DND-41 (cell line): Measurements from ENCODE around the gene LRRC46.

ENCODE experiments used
- EZH2 ChIP-seq: IDR thresholded peaks from 3 replicates; pipeline ENCODE4 v1.6.1; 2012; ENCODE audit warnings: borderline replicate concordance, low read depth, mild to moderate bottlenecking, moderate library complexity, low read length, inconsistent platforms; ENCODE audit not compliant: severe bottlenecking
- TF ChIP-seq, protein P1 (sequence below): IDR thresholded peaks from 2 replicates; pipeline ENCODE4 v1.5.1; 2012; ENCODE audit warnings: borderline replicate concordance, low read length, moderate library complexity, mild to moderate bottlenecking; ENCODE audit not compliant: poor library complexity, severe bottlenecking; ENCODE audit errors: extremely low read depth

GRCh38 chr17:47882695-47883588 is 51.5 kb downstream of the LRRC46 start:
- TF ChIP-seq, protein P1, sequence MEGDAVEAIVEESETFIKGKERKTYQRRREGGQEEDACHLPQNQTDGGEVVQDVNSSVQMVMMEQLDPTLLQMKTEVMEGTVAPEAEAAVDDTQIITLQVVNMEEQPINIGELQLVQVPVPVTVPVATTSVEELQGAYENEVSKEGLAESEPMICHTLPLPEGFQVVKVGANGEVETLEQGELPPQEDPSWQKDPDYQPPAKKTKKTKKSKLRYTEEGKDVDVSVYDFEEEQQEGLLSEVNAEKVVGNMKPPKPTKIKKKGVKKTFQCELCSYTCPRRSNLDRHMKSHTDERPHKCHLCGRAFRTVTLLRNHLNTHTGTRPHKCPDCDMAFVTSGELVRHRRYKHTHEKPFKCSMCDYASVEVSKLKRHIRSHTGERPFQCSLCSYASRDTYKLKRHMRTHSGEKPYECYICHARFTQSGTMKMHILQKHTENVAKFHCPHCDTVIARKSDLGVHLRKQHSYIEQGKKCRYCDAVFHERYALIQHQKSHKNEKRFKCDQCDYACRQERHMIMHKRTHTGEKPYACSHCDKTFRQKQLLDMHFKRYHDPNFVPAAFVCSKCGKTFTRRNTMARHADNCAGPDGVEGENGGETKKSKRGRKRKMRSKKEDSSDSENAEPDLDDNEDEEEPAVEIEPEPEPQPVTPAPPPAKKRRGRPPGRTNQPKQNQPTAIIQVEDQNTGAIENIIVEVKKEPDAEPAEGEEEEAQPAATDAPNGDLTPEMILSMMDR: no peak
- TF ChIP-seq EZH2: no peak
